Dermis blood vessel endothelial cell (primary cell): ENCODE measurements around the gene C1orf52. TPM values are rescaled to one million over a fixed set of nuclear protein-coding genes. Genes with fewer than 3 reads are reported as not detected.

Source experiments
- total RNA-seq: library from RNA; depleted of rRNA; stranded (reverse); fragments of >200 nt; gene quantifications from 2 replicates; pipeline ENCODE4 v1.2.3, GENCODE V29; 2014

C1orf52 gene
- total RNA-seq, 1 donor from 2014 or later, result 24.5 TPM

Other genes starting within 250 kb of the C1orf52 start
- gene MCOLN3, start 211.2 kb downstream of the C1orf52 start, total RNA-seq, result not detected in 2 replicates
- 4.8 and 5.6 TPM in 2 replicates for gene SYDE2, start 58.6 kb downstream of the C1orf52 start, total RNA-seq
- gene BCL10, start 17.0 kb upstream of the C1orf52 start, total RNA-seq, result 58.4 and 77.9 TPM in 2 replicates
- gene DDAH1, start 205.5 kb upstream of the C1orf52 start, total RNA-seq, result 46.6 and 62.0 TPM in 2 replicates